Measurements from ENCODE around the gene KCTD8.

GRCh38 chr4:44326741-44327140 is 121.9 kb downstream of the KCTD8 start:
- TF ChIP-seq CTCF (IDR thresholded peaks at IDR 0.05) (no peak), POLR2AphosphoS5 (IDR thresholded peaks at IDR 0.05) (no peak), POLR2A (IDR thresholded peaks at IDR 0.05) (no peak)

Measured in suprapubic skin (tissue), 4 donors.